Neural progenitor cell (in vitro differentiated cells): Measurements from ENCODE around the gene COMMD3. TPM values are rescaled to one million over a fixed set of nuclear protein-coding genes. Genes with fewer than 3 reads are reported as not detected.
A peak's percentile ranks its signal among the peaks of the same experiment; 100 is the strongest.

Source experiments
- DNase-seq: peaks from one replicate; pipeline ENCODE4 v3.0.0-alpha.2; 2016; ENCODE audit warnings: low spot score
- H2AFZ ChIP-seq: fragments of 200-600 bp; sonication (generic); replicated peaks from 2 replicates; pipeline ENCODE4 v1.6.1; 2016; ENCODE audit warnings: antibody characterized with exemption
- H3F3A ChIP-seq: fragments of 200-600 bp; sonication (generic); 2 replicates; pipeline ENCODE4 v1.6.1; 2016; ENCODE audit warnings: antibody characterized with exemption, low read depth
- H3K27ac ChIP-seq: fragments of 200-600 bp; sonication (generic); 2 replicates; pipeline ENCODE4 v1.5.1; 2016; ENCODE audit warnings: mild to moderate bottlenecking
- H3K27me3 ChIP-seq: fragments of 200-600 bp; sonication (generic); 2 replicates; pipeline ENCODE4 v1.6.1; 2016; ENCODE audit warnings: mild to moderate bottlenecking, moderate library complexity
- H3K36me3 ChIP-seq: fragments of 200-600 bp; sonication (generic); 2 replicates; pipeline ENCODE4 v1.5.1; 2016
- H3K4me1 ChIP-seq: fragments of 200-600 bp; sonication (generic); 2 replicates; pipeline ENCODE4 v1.6.1; 2016; ENCODE audit warnings: mixed run types
- H3K4me2 ChIP-seq: fragments of 200-600 bp; sonication (generic); 2 replicates; pipeline ENCODE4 v1.6.1; 2016
- H3K4me3 ChIP-seq: fragments of 200-600 bp; sonication (generic); 2 replicates; pipeline ENCODE4 v1.5.1; 2016
- H3K79me2 ChIP-seq: fragments of 200-600 bp; sonication (generic); 2 replicates; pipeline ENCODE4 v1.6.1; 2016; ENCODE audit warnings: low read depth
- H3K9ac ChIP-seq: fragments of 200-600 bp; sonication (generic); 2 replicates; pipeline ENCODE4 v1.6.1; 2016
- H3K9me3 ChIP-seq: fragments of 200-600 bp; sonication (generic); 2 replicates; pipeline ENCODE4 v1.5.1; 2016; ENCODE audit warnings: low read depth
- H4K20me1 ChIP-seq: fragments of 200-600 bp; sonication (generic); 2 replicates; pipeline ENCODE4 v1.6.1; 2016; ENCODE audit warnings: low read depth
- H3K27ac Mint-ChIP-seq: 3 replicates; pipeline ENCODE4 v1.8.0; 2021; ENCODE audit warnings: mixed read lengths
- H3K27me3 Mint-ChIP-seq: 2 replicates; pipeline ENCODE4 v1.8.0; 2022; ENCODE audit warnings: low read depth, mild to moderate bottlenecking, inconsistent platforms, moderate library complexity, mixed read lengths; ENCODE audit not compliant: insufficient read depth
- H3K36me3 Mint-ChIP-seq: 3 replicates; pipeline ENCODE4 v1.8.0; 2021; ENCODE audit warnings: mixed read lengths
- H3K4me1 Mint-ChIP-seq: 3 replicates; pipeline ENCODE4 v1.8.0; 2021; ENCODE audit warnings: mixed read lengths
- H3K4me3 Mint-ChIP-seq: 3 replicates; pipeline ENCODE4 v1.8.0; 2021; ENCODE audit warnings: mild to moderate bottlenecking, moderate library complexity, mixed read lengths
- H3K9me3 Mint-ChIP-seq: 3 replicates; pipeline ENCODE4 v1.8.0; 2020; ENCODE audit warnings: mixed read lengths
- CTCF ChIP-seq: fragments of 200-600 bp; sonication (generic); IDR thresholded peaks from 2 replicates; pipeline ENCODE4 v1.5.1; 2017; ENCODE audit warnings: antibody characterized with exemption, mild to moderate bottlenecking
- EZH2 ChIP-seq: fragments of 200-600 bp; sonication (generic); IDR thresholded peaks from 2 replicates; pipeline ENCODE4 v1.6.1; 2017; ENCODE audit warnings: antibody characterized with exemption, mild to moderate bottlenecking, moderate library complexity
- EZH2phosphoT487 ChIP-seq: fragments of 200-600 bp; sonication (generic); IDR thresholded peaks from 2 replicates; pipeline ENCODE4 v1.6.1; 2017; ENCODE audit warnings: antibody characterized with exemption
- total RNA-seq: library from RNA; depleted of rRNA; stranded (reverse); fragments of >200 nt; gene quantifications from 2 replicates; pipeline ENCODE4 v1.2.3, GENCODE V29; 2015; ENCODE audit warnings: low replicate concordance

The COMMD3 gene
- total RNA-seq, 1 donor from 2014 or later, result 16.3 TPM

- H3K27me3 ChIP-seq, result no peaks in the 10 kb centered on the region
- H3K27ac Mint-ChIP-seq, result no peak overlapping the region
- no peak overlapping the region for H3K4me3 Mint-ChIP-seq
- H3K4me1 Mint-ChIP-seq, result peaks cover 9% of the 10 kb centered on the region
- no peaks in the 10 kb centered on the region for H3K36me3 ChIP-seq
- no peaks in the 10 kb centered on the region for H3K9me3 Mint-ChIP-seq
- H3K9ac ChIP-seq, result no peak overlapping the region
- TF ChIP-seq CTCF, result no peak
- no peak for TF ChIP-seq EZH2phosphoT487
- no peak for TF ChIP-seq EZH2
- no peaks in the 10 kb centered on the region for H3K9me3 ChIP-seq
- H4K20me1 ChIP-seq, result no peaks in the 10 kb centered on the region
- H3K4me2 ChIP-seq, result no peak overlapping the region
- no peaks in the 10 kb centered on the region for H3K79me2 ChIP-seq
- no peak overlapping the region for H2AFZ ChIP-seq
- H3K4me1 ChIP-seq, result peaks cover 17% of the 10 kb centered on the region
- no peak overlapping the region for H3K27ac ChIP-seq
- H3F3A ChIP-seq, result peaks cover 2% of the 10 kb centered on the region
- no peaks in the 10 kb centered on the region for H3K27me3 Mint-ChIP-seq
- no peak overlapping the region for H3K4me3 ChIP-seq
- no peak for DNase-seq
- H3K36me3 Mint-ChIP-seq, result no peaks in the 10 kb centered on the region
Measured at GRCh38 chr10:22365644-22366434, 49.7 kb downstream of the COMMD3 start.

GRCh38 chr10:22366435-22366703 lies 50.2 kb downstream of the COMMD3 start:
- H3K27ac Mint-ChIP-seq, result no peak overlapping the region
- no peak for DNase-seq
- Histone ChIP-seq H3K4me3 (no peak overlapping the region), H4K20me1 (no peaks in the 10 kb centered on the region), H3K4me1 (peaks cover 17% of the 10 kb centered on the region), H3K4me2 (peak overlapping the region; percentile 34), H3K9me3 (no peaks in the 10 kb centered on the region), H3K27ac (peak overlapping the region; percentile 73), H3K27me3 (no peaks in the 10 kb centered on the region), H3F3A (peaks cover 1% of the 10 kb centered on the region), H2AFZ (no peak overlapping the region), H3K36me3 (no peaks in the 10 kb centered on the region), H3K79me2 (no peaks in the 10 kb centered on the region), H3K9ac (no peak overlapping the region)
- no peak overlapping the region for H3K4me3 Mint-ChIP-seq
- H3K36me3 Mint-ChIP-seq, result no peaks in the 10 kb centered on the region
- H3K27me3 Mint-ChIP-seq, result no peaks in the 10 kb centered on the region
- TF ChIP-seq EZH2 (no peak), EZH2phosphoT487 (no peak), CTCF (no peak)
- H3K4me1 Mint-ChIP-seq, result peaks cover 9% of the 10 kb centered on the region
- H3K9me3 Mint-ChIP-seq, result no peaks in the 10 kb centered on the region

DNA sequence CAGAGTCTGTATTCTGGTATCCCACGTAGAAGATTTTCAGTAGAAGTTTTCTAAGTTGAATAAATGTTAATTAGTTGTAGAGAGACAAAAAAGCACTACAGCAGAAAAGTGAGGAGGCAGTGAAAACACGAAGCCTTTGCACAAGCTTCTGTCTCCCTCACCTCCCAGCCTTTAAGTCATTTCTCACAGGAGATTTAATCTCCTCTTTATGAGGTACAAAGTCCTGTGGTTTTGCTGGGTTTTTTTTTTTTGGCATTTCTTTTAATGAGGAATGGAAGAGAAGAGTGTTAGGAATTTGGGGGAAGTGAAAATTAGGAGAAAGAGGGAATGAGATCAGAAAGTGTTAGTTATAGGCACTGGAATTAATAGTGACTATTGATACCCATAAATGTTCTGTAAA lies 50.6 kb downstream of the COMMD3 start:
- Mint-ChIP-seq H3K27ac (no peak overlapping the region), H3K4me3 (no peak overlapping the region), H3K4me1 (peaks cover 9% of the 10 kb centered on the region), H3K36me3 (no peaks in the 10 kb centered on the region), H3K27me3 (no peaks in the 10 kb centered on the region), H3K9me3 (no peaks in the 10 kb centered on the region)
- Histone ChIP-seq H3K9ac (no peak overlapping the region), H2AFZ (no peak overlapping the region), H3F3A (no peaks in the 10 kb centered on the region), H4K20me1 (no peaks in the 10 kb centered on the region), H3K9me3 (no peaks in the 10 kb centered on the region), H3K27ac (peak overlapping the region; percentile 73), H3K4me1 (peaks cover 17% of the 10 kb centered on the region), H3K79me2 (no peaks in the 10 kb centered on the region), H3K4me2 (peak overlapping the region; percentile 34), H3K36me3 (no peaks in the 10 kb centered on the region), H3K4me3 (no peak overlapping the region), H3K27me3 (no peaks in the 10 kb centered on the region)
- no peak for DNase-seq
- TF ChIP-seq CTCF, result no peak
- TF ChIP-seq EZH2, result no peak
- TF ChIP-seq EZH2phosphoT487, result no peak
